ENCODE measurements around the gene LRRC4C. TPM values are rescaled to one million over a fixed set of nuclear protein-coding genes. Genes with fewer than 3 reads are reported as not detected.

The LRRC4C gene
- total RNA-seq, 4 donors from 2014 or later = 1.5 to 2.8 (median 1.7) TPM

DNA sequence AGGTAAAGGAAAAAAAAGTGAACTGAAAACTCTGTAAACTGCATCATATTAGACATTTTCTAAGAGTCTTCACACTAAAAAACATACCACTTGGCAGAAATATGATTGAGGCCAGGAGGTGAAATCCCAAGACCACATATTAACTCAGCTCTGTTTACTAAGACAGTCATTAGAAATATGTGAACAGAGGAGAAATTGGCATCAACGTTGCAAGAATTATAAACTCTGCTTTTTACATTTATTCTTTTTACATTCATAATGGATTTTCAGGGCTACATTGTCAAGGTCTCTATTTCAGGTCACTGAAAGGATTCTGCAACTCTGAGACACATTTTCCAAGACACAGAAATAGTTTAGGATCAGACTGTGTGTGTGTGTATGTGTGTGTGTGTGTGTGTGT, 1364.0 kb downstream of the LRRC4C start:
- Histone ChIP-seq H3K4me3 (no peak overlapping the region), H3K9me3 (no peaks in the 10 kb centered on the region), H3K36me3 (no peaks in the 10 kb centered on the region), H3K27ac (no peak overlapping the region), H3K27me3 (no peaks in the 10 kb centered on the region), H3K4me1 (no peaks in the 10 kb centered on the region)
- ATAC-seq = no peak
- TF ChIP-seq POLR2A (IDR thresholded peaks at IDR 0.05) = no peak
- TF ChIP-seq, protein P1, sequence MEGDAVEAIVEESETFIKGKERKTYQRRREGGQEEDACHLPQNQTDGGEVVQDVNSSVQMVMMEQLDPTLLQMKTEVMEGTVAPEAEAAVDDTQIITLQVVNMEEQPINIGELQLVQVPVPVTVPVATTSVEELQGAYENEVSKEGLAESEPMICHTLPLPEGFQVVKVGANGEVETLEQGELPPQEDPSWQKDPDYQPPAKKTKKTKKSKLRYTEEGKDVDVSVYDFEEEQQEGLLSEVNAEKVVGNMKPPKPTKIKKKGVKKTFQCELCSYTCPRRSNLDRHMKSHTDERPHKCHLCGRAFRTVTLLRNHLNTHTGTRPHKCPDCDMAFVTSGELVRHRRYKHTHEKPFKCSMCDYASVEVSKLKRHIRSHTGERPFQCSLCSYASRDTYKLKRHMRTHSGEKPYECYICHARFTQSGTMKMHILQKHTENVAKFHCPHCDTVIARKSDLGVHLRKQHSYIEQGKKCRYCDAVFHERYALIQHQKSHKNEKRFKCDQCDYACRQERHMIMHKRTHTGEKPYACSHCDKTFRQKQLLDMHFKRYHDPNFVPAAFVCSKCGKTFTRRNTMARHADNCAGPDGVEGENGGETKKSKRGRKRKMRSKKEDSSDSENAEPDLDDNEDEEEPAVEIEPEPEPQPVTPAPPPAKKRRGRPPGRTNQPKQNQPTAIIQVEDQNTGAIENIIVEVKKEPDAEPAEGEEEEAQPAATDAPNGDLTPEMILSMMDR (IDR thresholded peaks at IDR 0.05) = no peak
- TF ChIP-seq EP300 (IDR thresholded peaks at IDR 0.05) = no peak
- TF ChIP-seq POLR2AphosphoS5 (IDR thresholded peaks at IDR 0.05) = no peak
- WGBS, 2 donors (ENCODE audit: low coverage in 1 of 2) = 0 to 11% methylated on average over 1 of the region's 1 CpG

DNA sequence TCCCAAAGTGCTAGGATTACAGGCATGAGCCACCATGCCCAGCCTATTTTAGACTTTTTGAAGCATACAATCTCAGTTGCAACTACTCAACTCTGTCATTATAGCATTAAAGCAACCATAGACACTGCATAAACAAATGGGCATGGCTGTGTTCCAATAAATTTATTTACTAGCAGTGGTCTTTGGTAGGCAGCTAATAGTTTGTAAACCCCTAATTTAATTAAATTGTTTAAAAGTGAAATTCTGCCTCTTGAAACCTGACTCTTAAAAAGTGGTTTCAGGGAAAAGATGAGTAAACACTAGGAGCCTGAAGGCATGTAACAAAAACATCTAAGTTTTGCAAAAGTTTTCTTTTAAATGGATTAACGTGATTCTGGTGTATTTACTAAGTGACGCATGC, 1364.5 kb downstream of the LRRC4C start:
- Histone ChIP-seq H3K4me3 (no peak overlapping the region), H3K27ac (no peak overlapping the region), H3K36me3 (no peaks in the 10 kb centered on the region), H3K4me1 (no peaks in the 10 kb centered on the region), H3K27me3 (no peaks in the 10 kb centered on the region), H3K9me3 (no peaks in the 10 kb centered on the region)
- TF ChIP-seq, protein P1 (IDR thresholded peaks at IDR 0.05) = no peak
- TF ChIP-seq POLR2A (IDR thresholded peaks at IDR 0.05) = no peak
- TF ChIP-seq EP300 (IDR thresholded peaks at IDR 0.05) = no peak
- no peak for TF ChIP-seq POLR2AphosphoS5 (IDR thresholded peaks at IDR 0.05)
- ATAC-seq = no peak
- WGBS, 2 donors (ENCODE audit: low coverage in 1 of 2) = 67 to 73% methylated on average over 2 of the region's 2 CpGs

DNA sequence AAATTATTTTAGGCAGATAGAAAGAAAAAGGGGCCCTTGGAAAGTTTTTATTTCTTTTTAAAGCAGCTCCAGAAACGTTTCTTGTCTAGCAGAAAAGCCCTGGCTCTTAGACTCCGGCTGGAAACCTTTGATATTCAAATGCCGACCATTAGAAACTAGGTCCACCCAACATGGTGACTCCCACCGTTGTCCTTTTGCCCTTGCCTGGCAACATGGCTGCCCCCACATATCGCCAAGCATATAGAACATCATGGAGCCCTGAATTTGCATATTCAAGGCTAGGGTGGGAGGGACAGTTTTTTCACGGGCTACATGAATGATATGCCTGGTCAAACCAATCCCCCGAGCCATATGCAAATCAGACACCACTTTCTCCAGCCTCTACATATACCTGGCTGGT, 1379.0 kb downstream of the LRRC4C start:
- Histone ChIP-seq H3K4me3 (no peak overlapping the region), H3K9me3 (no peaks in the 10 kb centered on the region), H3K4me1 (no peaks in the 10 kb centered on the region), H3K27me3 (no peaks in the 10 kb centered on the region), H3K27ac (no peak overlapping the region), H3K36me3 (no peaks in the 10 kb centered on the region)
- no peak for ATAC-seq
- 83 to 90% methylated on average over 6 to 7 of the region's 7 CpGs for WGBS, 2 donors (ENCODE audit: low coverage in 1 of 2)
- TF ChIP-seq POLR2AphosphoS5 (IDR thresholded peaks at IDR 0.05) (no peak), EP300 (IDR thresholded peaks at IDR 0.05) (no peak), POLR2A (IDR thresholded peaks at IDR 0.05) (no peak)
- TF ChIP-seq, protein P1 (IDR thresholded peaks at IDR 0.05) = no peak

Small RNA genes lying within 50 kb of the gene (small RNA-seq; reads per million reads assigned to genes)
- 0 reads per million in 4 donors for gene RF00019
- 0 reads per million in 4 donors for gene RNU6-365P

Measured in gastroesophageal sphincter (tissue), 4 donors.